ENCODE results near the gene GPR61.

Gene GPR61

GRCh38 chr1:109578947-109579443 lies 39.3 kb downstream of the GPR61 start:
- DNase-seq = no peak

GRCh38 chr1:109579491-109579890 lies 39.8 kb downstream of the GPR61 start:
- DNase-seq = no peak

- DNase-seq = no peak
Measured at GRCh38 chr1:109582021-109582420, 42.3 kb downstream of the GPR61 start.

- no peak for DNase-seq
Measured at GRCh38 chr1:109584766-109585165, 45.1 kb downstream of the GPR61 start.

GRCh38 chr1:109586055-109586454 lies 46.4 kb downstream of the GPR61 start:
- DNase-seq = no peak

- no peak for DNase-seq
Measured at GRCh38 chr1:109589177-109589576, 49.5 kb downstream of the GPR61 start.

GRCh38 chr1:109589679-109590078 lies 50.0 kb downstream of the GPR61 start:
- DNase-seq = no peak

- no peak for DNase-seq
Measured at GRCh38 chr1:109592916-109593315, 53.2 kb downstream of the GPR61 start.

GRCh38 chr1:109595531-109595930 lies 55.9 kb downstream of the GPR61 start:
- DNase-seq = no peak
